GM03348 (cell line): ENCODE data around the gene FXR2.
A peak's percentile ranks its signal among the peaks of the same experiment; 100 is the strongest.

Source experiments
- DNase-seq: peaks from one replicate; pipeline ENCODE4 v3.0.0; 2012; ENCODE audit warnings: low spot score

Gene FXR2

DNA sequence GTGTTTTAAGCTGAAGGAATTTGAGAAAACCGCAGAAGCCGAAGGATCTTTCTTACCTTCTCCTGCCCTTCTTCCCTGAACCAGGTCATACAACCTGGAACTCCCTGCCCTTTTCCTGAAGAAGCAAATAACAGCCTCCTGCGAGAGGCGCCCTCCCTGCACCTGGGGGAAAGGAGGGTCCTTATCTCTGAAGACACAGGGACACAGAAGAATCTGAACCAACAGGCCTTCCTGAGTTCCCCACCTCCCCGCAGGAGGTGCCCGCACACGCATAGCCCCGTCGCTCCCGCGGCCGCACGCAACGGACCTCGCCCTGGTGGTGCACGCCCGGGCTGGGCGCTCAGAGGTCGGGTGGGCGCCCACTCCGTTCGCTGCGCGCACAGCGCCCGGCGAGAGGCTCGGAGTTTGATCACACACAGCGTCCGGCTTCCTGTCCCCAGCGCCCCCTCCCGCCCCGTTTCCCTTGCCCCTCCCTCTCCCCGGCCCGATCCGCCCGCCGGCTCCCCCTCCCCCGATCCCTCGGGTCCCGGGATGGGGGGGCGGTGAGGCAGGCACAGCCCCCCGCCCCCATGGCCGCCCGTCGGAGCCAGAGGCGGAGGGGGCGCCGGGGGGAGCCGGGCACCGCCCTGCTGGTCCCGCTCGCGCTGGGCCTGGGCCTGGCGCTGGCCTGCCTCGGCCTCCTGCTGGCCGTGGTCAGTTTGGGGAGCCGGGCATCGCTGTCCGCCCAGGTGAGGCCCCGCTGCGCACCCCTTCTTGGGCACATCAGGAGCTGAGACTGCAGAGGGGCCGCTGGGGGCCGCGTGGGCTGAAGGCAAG lies 65.9 kb downstream of the FXR2 start, which contains the start of gene TNFSF12:
Gene TNFSF12, plus strand, starts transcription at position 474 of the 816 bp plus-strand sequence. Its CDS starts 96 bp downstream, at position 570.
- DNase-seq: peak; percentile 86

DNA sequence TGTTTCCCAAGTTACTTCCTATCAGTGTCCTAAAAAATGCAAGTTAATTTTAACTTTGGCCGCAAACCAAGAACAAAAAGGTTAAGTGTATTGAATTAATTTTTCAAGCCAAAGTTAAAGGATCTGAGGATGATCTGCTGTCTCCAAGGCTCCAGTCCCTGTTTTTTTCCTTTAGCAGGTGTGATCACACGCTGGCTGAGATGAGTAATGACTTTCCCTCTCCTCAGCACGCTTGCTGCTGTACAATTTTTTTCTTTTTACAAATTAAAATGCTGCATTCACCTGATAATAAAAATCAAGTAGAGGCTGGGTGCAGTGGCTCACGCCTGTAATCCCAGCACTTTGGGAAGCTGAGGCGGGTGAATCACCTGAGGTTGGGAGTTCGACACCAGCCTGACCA lies 69.8 kb downstream of the FXR2 start:
- no peak for DNase-seq
